CMK (cell line): ENCODE measurements around the gene KCNH2.

Source experiments
- DNase-seq: peaks from one replicate; pipeline ENCODE4 v3.0.0-alpha.2; 2010; ENCODE audit warnings: low read depth

Gene KCNH2

GRCh38 chr7:150974468-150975391, 3.4 kb downstream of the KCNH2 start:
- DNase-seq, result no peak

- no peak for DNase-seq
These were observed 4.3 kb downstream of the KCNH2 start for GRCh38 chr7:150973571-150974451.

GRCh38 chr7:150972741-150973140, 5.4 kb downstream of the KCNH2 start:
- DNase-seq, result no peak

GRCh38 chr7:150972023-150972468, 6.1 kb downstream of the KCNH2 start:
- no peak for DNase-seq

- no peak for DNase-seq
These were observed 6.7 kb downstream of the KCNH2 start for GRCh38 chr7:150971242-150972022.

GRCh38 chr7:150970424-150970823, 7.7 kb downstream of the KCNH2 start:
- DNase-seq, result no peak

GRCh38 chr7:150969475-150969874, 8.6 kb downstream of the KCNH2 start:
- DNase-seq, result no peak

- no peak for DNase-seq
These were observed 9.3 kb downstream of the KCNH2 start for GRCh38 chr7:150968734-150969372.

GRCh38 chr7:150968056-150968733, 9.9 kb downstream of the KCNH2 start:
- DNase-seq, result no peak

- no peak for DNase-seq
These were observed 10.8 kb downstream of the KCNH2 start for GRCh38 chr7:150967349-150967748.

- DNase-seq, result no peak
These were observed 12.1 kb downstream of the KCNH2 start for GRCh38 chr7:150966002-150966401.

GRCh38 chr7:150965273-150965830, 12.8 kb downstream of the KCNH2 start:
- no peak for DNase-seq

GRCh38 chr7:150964593-150965111, 13.5 kb downstream of the KCNH2 start:
- no peak for DNase-seq

- DNase-seq, result no peak
These were observed 14.2 kb downstream of the KCNH2 start for GRCh38 chr7:150963707-150964559.

- DNase-seq, result no peak
These were observed 15.3 kb downstream of the KCNH2 start for GRCh38 chr7:150962553-150963399.

- DNase-seq, result no peak
These were observed 15.9 kb downstream of the KCNH2 start for GRCh38 chr7:150962290-150962552.

GRCh38 chr7:150961510-150962289, 16.4 kb downstream of the KCNH2 start:
- no peak for DNase-seq
